Measurements from ENCODE around the gene SP7. TPM values are rescaled to one million over a fixed set of nuclear protein-coding genes. Genes with fewer than 3 reads are reported as not detected.
A peak's percentile ranks its signal among the peaks of the same experiment; 100 is the strongest.

SP7 gene
- total and polyA plus RNA-seq, 12 donors: not detected

DNA sequence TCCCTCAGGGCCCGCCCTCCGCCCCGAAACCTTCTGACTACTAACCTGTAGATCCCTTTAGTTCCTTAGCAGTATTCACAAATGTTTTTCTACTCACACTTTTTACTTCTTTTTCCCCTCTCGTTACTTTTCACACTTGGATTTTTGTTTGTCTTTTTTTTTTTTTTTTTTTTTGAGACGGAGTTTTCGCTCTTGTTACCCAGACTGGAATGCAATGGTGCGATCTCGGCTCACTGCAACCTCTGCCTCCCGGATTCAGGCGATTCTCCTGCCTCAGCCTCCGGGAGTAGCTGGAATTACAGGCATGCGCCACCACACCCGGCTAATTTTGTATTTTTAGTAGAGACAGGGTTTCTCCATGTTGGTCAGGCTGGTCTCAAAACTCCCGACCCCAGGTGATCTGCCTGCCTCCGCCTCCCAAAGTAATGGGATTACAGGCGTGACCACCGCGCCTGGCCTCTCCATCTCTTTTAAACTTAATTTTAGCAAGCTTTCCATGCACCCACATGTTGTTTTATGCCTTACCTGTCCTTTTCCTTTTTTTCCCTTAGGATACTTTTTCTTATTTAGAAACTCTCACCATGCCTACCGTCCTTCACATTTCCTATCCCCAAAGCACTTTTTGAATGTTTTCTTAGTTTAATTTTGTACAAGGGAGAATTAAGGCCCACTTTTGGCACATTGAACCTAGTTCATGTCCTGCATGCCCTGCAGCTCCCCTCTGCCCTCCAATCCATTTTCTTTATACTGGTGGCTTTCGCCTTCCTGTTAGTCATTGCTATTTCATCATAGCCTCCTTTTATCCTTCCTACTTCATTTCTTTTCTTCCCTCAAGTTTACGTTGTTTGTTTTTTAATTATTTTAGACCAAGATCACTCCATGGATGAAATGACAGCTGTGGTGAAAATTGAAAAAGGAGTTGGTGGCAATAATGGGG lies 44.9 kb upstream of the SP7 start:
- TF ChIP-seq, protein P1, sequence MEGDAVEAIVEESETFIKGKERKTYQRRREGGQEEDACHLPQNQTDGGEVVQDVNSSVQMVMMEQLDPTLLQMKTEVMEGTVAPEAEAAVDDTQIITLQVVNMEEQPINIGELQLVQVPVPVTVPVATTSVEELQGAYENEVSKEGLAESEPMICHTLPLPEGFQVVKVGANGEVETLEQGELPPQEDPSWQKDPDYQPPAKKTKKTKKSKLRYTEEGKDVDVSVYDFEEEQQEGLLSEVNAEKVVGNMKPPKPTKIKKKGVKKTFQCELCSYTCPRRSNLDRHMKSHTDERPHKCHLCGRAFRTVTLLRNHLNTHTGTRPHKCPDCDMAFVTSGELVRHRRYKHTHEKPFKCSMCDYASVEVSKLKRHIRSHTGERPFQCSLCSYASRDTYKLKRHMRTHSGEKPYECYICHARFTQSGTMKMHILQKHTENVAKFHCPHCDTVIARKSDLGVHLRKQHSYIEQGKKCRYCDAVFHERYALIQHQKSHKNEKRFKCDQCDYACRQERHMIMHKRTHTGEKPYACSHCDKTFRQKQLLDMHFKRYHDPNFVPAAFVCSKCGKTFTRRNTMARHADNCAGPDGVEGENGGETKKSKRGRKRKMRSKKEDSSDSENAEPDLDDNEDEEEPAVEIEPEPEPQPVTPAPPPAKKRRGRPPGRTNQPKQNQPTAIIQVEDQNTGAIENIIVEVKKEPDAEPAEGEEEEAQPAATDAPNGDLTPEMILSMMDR (IDR thresholded peaks at IDR 0.05): no peak
- Histone ChIP-seq H3K4me1 (peaks cover 20 to 62% (median 59%) of the 10 kb centered on the region in 9 donors), H3K4me3 (peak overlapping the region in 9 of 10 donors; percentile 52 to 88 (median 60)), H3K27ac (peak overlapping the region; percentile 36 to 98 (median 98)), H3K9me3 (no peaks in the 10 kb centered on the region), H3K27me3 (no peaks in the 10 kb centered on the region), H3K36me3 (peaks cover 0 to 49% (median 35%) of the 10 kb centered on the region in 9 donors)
- intact Hi-C loops (cut with DNase I): loop anchor here in 3 of 10 donors (1.0 to 5.0 kb wide), 4 partner anchors 28 to 60 kb away; partner anchors contain the start of genes AAAS (in 1 of the 3) and PRR13 (in 1 of the 3)
- DNase-seq (no peak), ATAC-seq (no peak)
- 14 to 17% methylated on average over 19 to 21 of the region's 21 CpGs for WGBS, 2 donors

DNA sequence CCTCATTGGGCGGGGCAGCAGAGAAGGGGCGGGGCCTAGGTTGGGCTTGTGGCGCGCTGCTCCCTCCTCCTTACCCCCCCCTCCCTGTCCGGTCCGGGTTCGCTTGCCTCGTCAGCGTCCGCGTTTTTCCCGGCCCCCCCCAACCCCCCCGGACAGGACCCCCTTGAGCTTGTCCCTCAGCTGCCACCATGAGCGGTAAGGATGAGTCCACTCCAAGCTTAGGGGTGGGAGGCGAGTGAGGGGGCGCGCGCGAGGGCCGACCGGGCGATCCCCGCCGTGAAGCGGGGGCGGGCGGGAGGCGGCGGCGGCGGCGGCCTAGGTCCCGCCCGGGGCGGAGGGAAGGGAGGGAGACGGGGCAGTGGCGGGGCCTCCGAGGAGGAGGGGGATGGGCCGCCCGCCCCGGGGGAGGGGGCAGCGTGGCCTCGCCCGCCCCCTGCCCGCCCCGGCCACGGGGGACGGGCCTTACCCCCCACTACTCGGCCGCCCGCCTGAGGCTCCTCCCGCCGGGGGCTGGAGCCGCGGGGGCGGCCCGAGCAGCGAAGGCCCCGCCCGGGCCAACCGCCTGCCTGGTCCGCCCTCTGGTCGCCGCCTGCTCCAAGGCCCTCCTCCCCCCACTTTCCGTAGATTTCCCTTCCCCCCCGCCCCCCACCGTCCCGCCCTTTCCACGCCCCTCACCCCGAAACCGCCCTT lies 44.1 kb upstream of the SP7 start, which contains the start of gene SP1:
TSS of gene SP1 (plus strand) at position 73 of the 690 bp plus-strand sequence. CDS start at position 189, 116 bp downstream.
- DNase-seq (peak; percentile 93 to 97), ATAC-seq (peak; percentile 54 to 82 (median 72))
- H3K36me3 ChIP-seq: peaks cover 0 to 41% (median 33%) of the 10 kb centered on the region in 9 donors
- TF ChIP-seq, protein P1 (IDR thresholded peaks at IDR 0.05): no peak
- peaks cover 20 to 53% (median 51%) of the 10 kb centered on the region in 9 donors for H3K4me1 ChIP-seq
- intact Hi-C loops (cut with DNase I): loop anchor here in 3 of 10 donors (1.0 to 5.0 kb wide), 4 partner anchors 27 to 61 kb away; partner anchors contain the start of genes AAAS (in 1 of the 3) and PRR13 (in 1 of the 3)
- peak within 1 kb of the TSS; percentile 92 to 99 (median 98) for H3K27ac ChIP-seq
- H3K4me3 ChIP-seq: peak within 1 kb of the TSS; percentile 44 to 88 (median 64)
- no peaks in the 10 kb centered on the region for H3K9me3 ChIP-seq
- no peaks in the 10 kb centered on the region for H3K27me3 ChIP-seq
- 0% methylated on average over 27 to 60 of the region's 71 CpGs for WGBS, 2 donors

DNA sequence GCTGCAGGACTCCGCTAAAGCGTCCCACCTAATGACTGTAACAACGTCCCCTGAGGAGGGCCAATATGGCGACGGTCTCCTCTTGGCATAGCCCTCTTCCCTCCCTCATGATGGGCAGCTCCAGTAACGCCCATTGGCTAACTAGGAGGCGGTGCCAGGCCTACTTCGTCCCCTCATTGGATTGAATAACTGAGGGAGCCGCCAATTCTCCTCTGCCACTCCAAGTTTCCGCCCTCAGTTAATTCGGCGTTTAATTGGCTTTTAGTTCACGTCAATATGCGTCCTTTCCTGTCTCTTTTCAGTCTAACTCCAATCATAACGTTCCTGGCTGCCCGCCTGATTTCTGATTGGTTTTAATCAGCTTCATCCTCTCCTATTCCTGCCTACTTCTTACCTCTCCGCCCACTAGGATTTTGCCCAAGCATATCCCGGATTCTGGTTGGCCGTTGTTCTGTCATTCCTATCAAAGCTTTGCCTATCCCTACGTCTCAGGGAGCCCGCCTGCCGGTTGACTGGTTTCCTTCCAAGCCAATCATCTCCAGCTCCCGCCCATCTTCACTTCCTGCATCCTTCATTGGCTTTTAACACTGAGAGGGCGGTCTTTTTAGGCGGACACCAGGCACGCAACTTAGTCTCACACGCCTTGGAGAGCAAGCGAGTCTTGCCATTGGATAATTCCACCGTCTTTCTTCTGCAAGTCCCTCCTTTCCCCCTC lies 43.4 kb upstream of the SP7 start:
- ATAC-seq: peak; percentile 84 to 92 (median 90)
- H3K9me3 ChIP-seq: no peaks in the 10 kb centered on the region
- H3K36me3 ChIP-seq: peaks cover 0 to 34% (median 26%) of the 10 kb centered on the region in 9 donors
- H3K4me1 ChIP-seq: peaks cover 18 to 46% (median 44%) of the 10 kb centered on the region in 9 donors
- no peaks in the 10 kb centered on the region for H3K27me3 ChIP-seq
- peak overlapping the region; percentile 44 to 88 (median 64) for H3K4me3 ChIP-seq
- WGBS, 2 donors: 0% methylated on average over 29 of the region's 29 CpGs
- intact Hi-C loops (cut with DNase I): loop anchor here in 3 of 10 donors (1.0 to 5.0 kb wide), 4 partner anchors 27 to 62 kb away; partner anchors contain the start of genes AAAS (in 1 of the 3) and PRR13 (in 1 of the 3)
- TF ChIP-seq, protein P1 (IDR thresholded peaks at IDR 0.05): no peak
- H3K27ac ChIP-seq: peak overlapping the region; percentile 92 to 99 (median 98)
- peak; percentile 92 to 100 for DNase-seq
